Uterus (tissue), 4 donors: Measurements from ENCODE around the gene ORMDL1. TPM values are rescaled to one million over a fixed set of nuclear protein-coding genes. Genes with fewer than 3 reads are reported as not detected.

Source experiments
- DNase-seq, 2 donors: peaks; one replicate each; pipeline ENCODE4 v3.0.0-alpha.2; 2019 to 2020
- H3K27ac ChIP-seq, 2 donors: fragments of 200-600 bp; sonication (generic); 1 replicate in 1 of 2; 2 replicates in 1 of 2; pipeline ENCODE4 v1.5.1; 2016 to 2018
- H3K27me3 ChIP-seq, 2 donors: fragments of 200-600 bp; sonication (generic); one replicate each; pipeline ENCODE4 v1.5.1; 2018 to 2019; ENCODE audit warnings: control low read depth in 1 of 2
- H3K36me3 ChIP-seq, 2 donors: fragments of 200-600 bp; sonication (generic); one replicate each; pipeline ENCODE4 v1.5.1; 2019; ENCODE audit warnings: control low read depth in 1 of 2
- H3K4me1 ChIP-seq, 2 donors: fragments of 200-600 bp; sonication (generic); one replicate each; pipeline ENCODE4 v1.5.1; 2018 to 2019; ENCODE audit warnings: control low read depth in 1 of 2
- H3K4me3 ChIP-seq, 2 donors: fragments of 200-600 bp; sonication (generic); 1 replicate in 1 of 2; 2 replicates in 1 of 2; pipeline ENCODE4 v1.5.1; 2018 to 2019; ENCODE audit warnings: mild to moderate bottlenecking in 1 of 2
- H3K9me3 ChIP-seq, 2 donors: fragments of 200-600 bp; sonication (generic); one replicate each; pipeline ENCODE4 v1.5.1; 2019; ENCODE audit warnings: control low read depth in 1 of 2
- POLR2A ChIP-seq, 2 donors: fragments of 450-650 bp; IDR thresholded peaks; one replicate each; pipeline ENCODE4 v1.6.1; 2016; ENCODE audit warnings: antibody characterized with exemption in 2 of 2, mild to moderate bottlenecking in 1 of 2, moderate library complexity in 1 of 2
- intact Hi-C: fragments of 100-400 bp; cut with DNase I; formaldehyde crosslinking; loops from one replicate; pipeline ENCODE4 v1.15.1; 2023; ENCODE audit warnings: low total_unique reads
- total RNA-seq, 4 donors: library from RNA; depleted of rRNA in 3 of 4; stranded (reverse); fragments of >200 nt in 3 of 4; gene quantifications; one replicate each; pipeline versions ENCODE4 v1.1.0 to v1.2.4, GENCODE V29; 2014 to 2023
- TF ChIP-seq, protein P1 (sequence below), 4 experiments: fragments of 200-600 bp in 2 of 4; fragments of 450-650 bp in 2 of 4; sonication (generic) in 2 of 4; IDR thresholded peaks; one replicate each; pipeline ENCODE4 v1.5.1; 2016 to 2019; ENCODE audit warnings: antibody characterized with exemption in 4 of 4, mild to moderate bottlenecking in 2 of 4, moderate library complexity in 1 of 4
- donor health status: DM: yes; HTN: yes; CAD: no.

ORMDL1 gene
- total RNA-seq, 4 donors from 2014 or later: 29.7 to 92.8 (median 66.9) TPM

DNA sequence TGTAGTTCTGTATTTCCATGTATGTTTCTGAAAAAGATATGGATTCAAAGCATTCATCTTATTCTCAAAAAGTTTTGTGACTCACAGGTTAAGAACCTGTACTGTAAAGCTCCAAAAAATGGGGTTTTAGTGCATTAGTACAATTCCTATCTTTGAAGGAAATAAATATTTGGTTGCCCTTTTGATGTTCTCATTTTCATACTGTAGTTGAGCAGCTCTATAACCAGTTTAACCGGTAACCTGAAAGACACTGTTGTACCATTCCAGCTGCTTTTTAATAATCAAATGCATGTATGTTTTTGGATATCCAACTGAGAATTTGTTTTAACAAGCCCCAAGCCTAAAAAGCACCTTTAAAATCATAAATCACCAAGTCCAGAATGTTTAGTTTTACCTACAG is 11.9 kb downstream of the ORMDL1 start:
- H3K27ac ChIP-seq: no peak overlapping the region
- TF ChIP-seq POLR2A (IDR thresholded peaks at IDR 0.05): no peak
- TF ChIP-seq, protein P1, sequence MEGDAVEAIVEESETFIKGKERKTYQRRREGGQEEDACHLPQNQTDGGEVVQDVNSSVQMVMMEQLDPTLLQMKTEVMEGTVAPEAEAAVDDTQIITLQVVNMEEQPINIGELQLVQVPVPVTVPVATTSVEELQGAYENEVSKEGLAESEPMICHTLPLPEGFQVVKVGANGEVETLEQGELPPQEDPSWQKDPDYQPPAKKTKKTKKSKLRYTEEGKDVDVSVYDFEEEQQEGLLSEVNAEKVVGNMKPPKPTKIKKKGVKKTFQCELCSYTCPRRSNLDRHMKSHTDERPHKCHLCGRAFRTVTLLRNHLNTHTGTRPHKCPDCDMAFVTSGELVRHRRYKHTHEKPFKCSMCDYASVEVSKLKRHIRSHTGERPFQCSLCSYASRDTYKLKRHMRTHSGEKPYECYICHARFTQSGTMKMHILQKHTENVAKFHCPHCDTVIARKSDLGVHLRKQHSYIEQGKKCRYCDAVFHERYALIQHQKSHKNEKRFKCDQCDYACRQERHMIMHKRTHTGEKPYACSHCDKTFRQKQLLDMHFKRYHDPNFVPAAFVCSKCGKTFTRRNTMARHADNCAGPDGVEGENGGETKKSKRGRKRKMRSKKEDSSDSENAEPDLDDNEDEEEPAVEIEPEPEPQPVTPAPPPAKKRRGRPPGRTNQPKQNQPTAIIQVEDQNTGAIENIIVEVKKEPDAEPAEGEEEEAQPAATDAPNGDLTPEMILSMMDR (IDR thresholded peaks at IDR 0.05): no peak
- H3K4me1 ChIP-seq: no peaks in the 10 kb centered on the region
- intact Hi-C loops: no loop called here
- DNase-seq: no peak
- H3K9me3 ChIP-seq: no peaks in the 10 kb centered on the region
- no peak overlapping the region for H3K4me3 ChIP-seq
- no peaks in the 10 kb centered on the region for H3K27me3 ChIP-seq
- H3K36me3 ChIP-seq: no peaks in the 10 kb centered on the region

DNA sequence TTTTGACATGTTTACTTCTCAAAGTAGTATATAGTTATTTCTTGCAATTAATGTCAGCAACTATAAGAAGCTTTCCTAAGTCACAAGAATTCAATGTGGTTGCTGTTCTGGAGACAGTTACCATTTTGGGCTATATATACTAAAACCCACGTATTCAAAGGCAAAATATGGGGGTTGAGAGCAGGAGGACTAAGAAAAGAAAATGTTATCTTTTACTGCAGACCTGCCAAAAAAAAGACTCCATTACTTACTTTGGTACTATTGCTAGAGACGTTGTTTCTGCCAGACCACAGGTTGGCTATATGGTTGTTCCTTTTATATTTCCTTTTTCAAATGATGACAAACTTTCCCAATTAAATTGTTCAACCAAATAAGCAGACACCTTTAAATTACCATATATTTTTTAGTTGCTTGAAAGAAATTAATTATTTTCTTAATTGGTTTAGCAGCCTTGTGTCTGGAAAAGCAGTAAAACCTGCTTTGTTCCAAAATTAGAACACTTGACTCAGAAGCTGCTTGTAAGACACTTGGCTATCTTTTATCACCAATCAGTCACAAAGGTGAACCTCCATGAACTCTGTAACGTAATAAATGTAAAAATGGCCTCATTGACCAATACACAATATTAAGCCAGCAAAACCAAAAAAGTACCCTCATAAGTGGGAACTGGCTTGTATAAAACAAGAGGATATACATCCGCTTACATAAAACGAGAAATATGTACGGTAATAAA is 13.4 kb downstream of the ORMDL1 start:
- Histone ChIP-seq H3K4me3 (no peak overlapping the region), H3K27me3 (no peaks in the 10 kb centered on the region), H3K27ac (no peak overlapping the region), H3K36me3 (no peaks in the 10 kb centered on the region), H3K9me3 (no peaks in the 10 kb centered on the region), H3K4me1 (no peaks in the 10 kb centered on the region)
- no peak for DNase-seq
- intact Hi-C loops: no loop called here
- TF ChIP-seq POLR2A (IDR thresholded peaks at IDR 0.05): no peak
- TF ChIP-seq, protein P1 (IDR thresholded peaks at IDR 0.05): no peak

DNA sequence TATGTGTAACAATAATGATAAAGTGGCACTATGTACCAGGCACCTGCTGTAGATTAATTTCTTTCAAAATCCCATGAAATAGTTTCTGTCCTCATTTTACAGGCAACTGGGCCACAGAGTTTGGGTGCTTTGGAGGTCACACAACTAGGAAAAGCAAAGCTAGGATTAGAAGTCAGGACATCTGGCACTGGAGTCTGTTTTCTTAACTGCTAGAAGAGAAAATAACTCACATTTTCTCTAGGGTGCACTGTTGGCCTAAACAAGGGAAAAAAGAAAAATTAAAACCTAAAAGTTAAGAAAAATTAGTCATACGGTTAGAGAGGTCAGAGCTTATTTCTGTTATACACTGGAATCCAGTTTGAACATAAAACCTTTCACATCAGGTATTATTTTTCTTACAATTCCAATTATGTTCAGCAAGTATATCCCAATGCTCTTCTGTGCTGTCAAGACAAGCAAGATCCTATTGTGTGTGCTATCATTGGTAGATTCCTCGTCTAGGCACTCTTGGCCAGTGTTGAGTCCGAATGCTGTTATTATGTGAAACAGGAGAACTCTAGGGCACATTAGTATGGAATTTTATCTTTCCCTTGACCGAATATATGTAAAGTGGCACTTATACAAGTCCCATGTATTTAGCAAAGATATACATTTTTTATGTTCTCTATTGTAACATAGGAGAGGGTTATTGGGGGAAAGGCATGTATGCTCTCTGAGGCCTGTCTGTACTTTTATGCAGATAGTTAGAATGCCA is 20.1 kb downstream of the ORMDL1 start:
- Histone ChIP-seq H3K4me3 (no peak overlapping the region), H3K27me3 (no peaks in the 10 kb centered on the region), H3K27ac (peak overlapping the region in 1 of 2 donors; percentile 94), H3K36me3 (no peaks in the 10 kb centered on the region), H3K9me3 (no peaks in the 10 kb centered on the region), H3K4me1 (no peaks in the 10 kb centered on the region)
- no peak for DNase-seq
- intact Hi-C loops: no loop called here
- TF ChIP-seq, protein P1 (IDR thresholded peaks at IDR 0.05): no peak
- TF ChIP-seq POLR2A (IDR thresholded peaks at IDR 0.05): no peak

DNA sequence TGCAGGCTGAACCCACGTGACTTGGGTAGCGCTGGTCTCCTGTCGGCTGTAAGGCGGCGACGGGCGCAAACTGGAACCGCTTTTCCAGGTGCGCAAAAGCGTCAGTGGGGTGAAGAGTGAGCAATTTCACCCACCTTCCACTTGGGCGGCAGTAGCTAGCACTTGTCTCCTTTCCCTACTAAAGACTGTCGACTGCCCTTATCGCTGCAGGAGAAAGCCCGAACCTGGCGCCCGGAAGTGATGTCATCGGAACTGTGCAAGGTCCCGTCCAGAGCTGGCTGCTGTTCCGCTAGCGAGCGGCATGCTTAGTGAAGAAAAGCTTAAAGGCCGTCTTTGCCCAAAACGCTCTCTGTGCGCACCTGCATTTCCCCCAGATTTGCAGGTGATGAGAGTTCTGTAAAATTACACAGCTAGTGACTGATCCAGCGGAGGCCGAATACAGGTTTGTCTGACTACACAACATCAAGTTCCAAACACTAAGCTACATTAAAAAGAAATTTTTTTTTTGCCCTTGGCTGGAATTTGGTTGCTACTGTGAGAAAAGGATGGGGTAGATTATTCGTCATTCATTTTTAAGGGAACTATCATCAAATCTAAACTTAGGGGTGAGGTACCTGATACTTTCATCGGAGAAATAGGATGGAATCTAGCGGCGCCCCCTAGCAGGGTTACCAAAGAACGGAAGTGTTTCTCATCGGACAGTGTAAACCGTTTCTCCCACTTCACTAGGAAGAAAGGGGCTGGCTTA is 21.4 kb downstream of the ORMDL1 start, which contains the start of gene OSGEPL1:
Gene OSGEPL1 (minus strand): TSS at position 242 of the 748 bp plus-strand sequence. CDS start 1,152 bp downstream, outside the sequence.
- Histone ChIP-seq H3K36me3 (no peaks in the 10 kb centered on the region), H3K9me3 (no peaks in the 10 kb centered on the region), H3K4me1 (no peaks in the 10 kb centered on the region), H3K4me3 (peak within 1 kb of the TSS; percentile 79 to 84), H3K27ac (peak within 1 kb of the TSS; percentile 85 to 94), H3K27me3 (no peaks in the 10 kb centered on the region)
- no peak for TF ChIP-seq POLR2A (IDR thresholded peaks at IDR 0.05)
- TF ChIP-seq, protein P1 (IDR thresholded peaks at IDR 0.05): peak; percentile 24 to 55 (median 46)
- peak; percentile 88 to 94 for DNase-seq
- intact Hi-C loops: no loop called here
